A673 (cell line): Measurements from ENCODE around the gene ARHGAP30.

Experiments used
- EZH2 ChIP-seq: fragments of 200-600 bp; sonication (generic); IDR thresholded peaks from 2 replicates; pipeline ENCODE4 v1.6.1; 2017; ENCODE audit warnings: borderline replicate concordance, low read depth, mild to moderate bottlenecking, mixed read lengths, antibody characterized with exemption, low read length; ENCODE audit not compliant: poor library complexity, severe bottlenecking
- TF ChIP-seq, protein P1 (sequence below): fragments of 300-800, 200-600 bp; sonication (generic); conservative IDR thresholded peaks from 2 replicates; pipeline ENCODE4 v1.5.1; 2017; ENCODE audit warnings: low read depth, mild to moderate bottlenecking, antibody characterized with exemption, low read length, moderate library complexity, mixed read lengths

GRCh38 chr1:161106431-161106830 lies 36.7 kb upstream of the ARHGAP30 start:
- TF ChIP-seq, protein P1, sequence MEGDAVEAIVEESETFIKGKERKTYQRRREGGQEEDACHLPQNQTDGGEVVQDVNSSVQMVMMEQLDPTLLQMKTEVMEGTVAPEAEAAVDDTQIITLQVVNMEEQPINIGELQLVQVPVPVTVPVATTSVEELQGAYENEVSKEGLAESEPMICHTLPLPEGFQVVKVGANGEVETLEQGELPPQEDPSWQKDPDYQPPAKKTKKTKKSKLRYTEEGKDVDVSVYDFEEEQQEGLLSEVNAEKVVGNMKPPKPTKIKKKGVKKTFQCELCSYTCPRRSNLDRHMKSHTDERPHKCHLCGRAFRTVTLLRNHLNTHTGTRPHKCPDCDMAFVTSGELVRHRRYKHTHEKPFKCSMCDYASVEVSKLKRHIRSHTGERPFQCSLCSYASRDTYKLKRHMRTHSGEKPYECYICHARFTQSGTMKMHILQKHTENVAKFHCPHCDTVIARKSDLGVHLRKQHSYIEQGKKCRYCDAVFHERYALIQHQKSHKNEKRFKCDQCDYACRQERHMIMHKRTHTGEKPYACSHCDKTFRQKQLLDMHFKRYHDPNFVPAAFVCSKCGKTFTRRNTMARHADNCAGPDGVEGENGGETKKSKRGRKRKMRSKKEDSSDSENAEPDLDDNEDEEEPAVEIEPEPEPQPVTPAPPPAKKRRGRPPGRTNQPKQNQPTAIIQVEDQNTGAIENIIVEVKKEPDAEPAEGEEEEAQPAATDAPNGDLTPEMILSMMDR = no peak
- TF ChIP-seq EZH2 = no peak
